ENCODE data around the gene PNPLA6. TPM values are rescaled to one million over a fixed set of nuclear protein-coding genes. Genes with fewer than 3 reads are reported as not detected.
"Not testable (repeated sequence)": the region's sequence is repeated elsewhere in the genome, so short reads cannot be mapped to it uniquely, and the experiment has no call there.

PNPLA6 gene
- total and polyA plus RNA-seq, 3 experiments from 2014 or later, result 17.1 to 117 (median 112) TPM

DNA sequence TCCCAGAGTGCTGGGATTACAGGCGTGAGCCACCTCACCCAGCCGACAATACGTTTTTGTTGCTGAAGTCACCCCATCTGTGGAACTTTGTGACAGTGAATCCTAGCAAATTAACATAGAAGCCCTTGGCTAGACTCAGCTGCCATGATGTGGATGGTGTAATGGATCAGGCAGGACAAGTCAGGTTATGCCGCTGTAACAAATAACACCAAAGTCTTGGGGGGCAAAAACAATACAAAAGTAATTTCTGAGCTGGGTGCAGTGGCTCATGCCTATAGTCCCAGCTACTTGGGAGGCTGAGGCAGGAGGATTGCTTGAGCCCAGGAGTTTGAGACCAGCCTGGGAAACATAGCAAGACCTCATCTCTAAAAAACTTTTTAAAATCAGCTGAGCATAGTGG lies 29.3 kb downstream of the PNPLA6 start:
- no peak overlapping the region for H3K4me3 ChIP-seq (ENCODE audit: low read length)
- H3K4me1 ChIP-seq (ENCODE audit: insufficient read depth, low read length), result no peaks in the 10 kb centered on the region
- peaks cover 3% of the 10 kb centered on the region for H3K36me3 ChIP-seq (ENCODE audit: insufficient read depth, low read length)
- Mint-ChIP-seq H3K27ac (no peak overlapping the region), H3K36me3 (peaks cover 4 to 13% (median 5%) of the 10 kb centered on the region in 3 donors), H3K4me1 (no peaks in the 10 kb centered on the region), H3K27me3 (no peaks in the 10 kb centered on the region), H3K4me3 (no peak overlapping the region), H3K9me3 (no peaks in the 10 kb centered on the region)
- no peaks in the 10 kb centered on the region for H3K9me3 ChIP-seq (ENCODE audit: low read length)
- POLR2A ChIA-PET, result no interaction called here
- DNase-seq, result no peak
- CTCF ChIA-PET, result no interaction called here
- no peak overlapping the region for H3K27ac ChIP-seq (ENCODE audit: low read depth, low read length)
- no peaks in the 10 kb centered on the region for H3K27me3 ChIP-seq (ENCODE audit: insufficient read depth, low read length, poor library complexity, severe bottlenecking)

DNA sequence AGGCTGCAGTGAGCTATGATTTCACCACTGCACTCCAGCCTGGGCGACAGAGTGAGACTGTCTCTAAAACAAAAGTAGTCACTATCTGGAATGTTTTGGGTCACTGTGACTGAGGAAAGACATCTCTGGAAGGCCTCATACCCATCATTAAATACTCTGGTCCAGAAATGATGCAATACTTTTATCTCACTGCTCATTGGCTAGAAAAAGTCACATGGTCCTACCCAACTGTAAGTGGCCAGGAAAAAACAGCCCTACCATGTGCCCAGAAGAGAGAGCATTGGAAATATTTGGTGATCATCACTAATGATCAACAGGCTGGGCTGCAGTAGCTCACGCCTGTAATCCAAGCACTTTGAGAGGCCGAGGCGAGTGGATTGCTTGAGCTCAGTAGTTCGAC lies 29.8 kb downstream of the PNPLA6 start:
- Mint-ChIP-seq H3K4me3 (no peak overlapping the region), H3K27me3 (no peaks in the 10 kb centered on the region), H3K9me3 (no peaks in the 10 kb centered on the region), H3K27ac (no peak overlapping the region), H3K36me3 (peaks cover 1 to 10% (median 2%) of the 10 kb centered on the region in 3 donors), H3K4me1 (no peaks in the 10 kb centered on the region)
- Histone ChIP-seq H3K36me3 (ENCODE audit: insufficient read depth, low read length) (peaks cover 2% of the 10 kb centered on the region), H3K4me1 (ENCODE audit: insufficient read depth, low read length) (no peaks in the 10 kb centered on the region), H3K27me3 (ENCODE audit: insufficient read depth, low read length, poor library complexity, severe bottlenecking) (no peaks in the 10 kb centered on the region), H3K27ac (ENCODE audit: low read depth, low read length) (no peak overlapping the region), H3K9me3 (ENCODE audit: low read length) (no peaks in the 10 kb centered on the region), H3K4me3 (ENCODE audit: low read length) (no peak overlapping the region)
- no peak for DNase-seq
- CTCF ChIA-PET, result interaction anchor here (1.4 kb wide), 1 partner anchor 303 kb away, joined by 3 read pairs; no protein-coding TSS in a partner anchor
- POLR2A ChIA-PET, result no interaction called here

DNA sequence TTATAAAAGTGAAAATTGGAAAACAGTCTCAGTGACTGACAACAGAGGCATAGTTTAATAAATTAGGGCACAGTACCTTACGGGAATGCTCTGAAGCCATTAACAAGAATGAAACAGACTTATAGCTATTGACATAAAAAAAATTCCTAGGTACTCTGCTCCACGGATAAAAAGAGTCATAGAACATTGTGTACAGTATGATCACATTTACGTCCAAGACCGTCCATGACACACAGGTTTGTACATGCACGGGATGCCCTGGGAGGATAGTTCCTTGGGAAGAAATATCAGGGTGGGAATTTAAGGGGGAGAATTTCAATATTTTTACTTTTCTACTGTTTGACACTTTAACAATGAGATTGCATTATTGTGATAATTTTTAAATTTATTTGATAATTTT lies 35.2 kb downstream of the PNPLA6 start:
- H3K27me3 ChIP-seq (ENCODE audit: insufficient read depth, low read length, poor library complexity, severe bottlenecking), result no peaks in the 10 kb centered on the region
- POLR2A ChIA-PET, result no interaction called here
- no peaks in the 10 kb centered on the region for H3K36me3 ChIP-seq (ENCODE audit: insufficient read depth, low read length)
- H3K9me3 ChIP-seq (ENCODE audit: low read length), result no peaks in the 10 kb centered on the region
- no peak for DNase-seq
- H3K4me3 ChIP-seq (ENCODE audit: low read length), result no peak overlapping the region
- no peaks in the 10 kb centered on the region for H3K9me3 Mint-ChIP-seq
- no peaks in the 10 kb centered on the region for H3K36me3 Mint-ChIP-seq
- CTCF ChIA-PET, result no interaction called here
- H3K4me1 Mint-ChIP-seq, result no peaks in the 10 kb centered on the region
- H3K27me3 Mint-ChIP-seq, result peaks cover 0 to 9% of the 10 kb centered on the region in 2 donors
- no peak overlapping the region for H3K4me3 Mint-ChIP-seq
- H3K4me1 ChIP-seq (ENCODE audit: insufficient read depth, low read length), result no peaks in the 10 kb centered on the region
- H3K27ac Mint-ChIP-seq, result no peak overlapping the region
- no peak overlapping the region for H3K27ac ChIP-seq (ENCODE audit: low read depth, low read length)

DNA sequence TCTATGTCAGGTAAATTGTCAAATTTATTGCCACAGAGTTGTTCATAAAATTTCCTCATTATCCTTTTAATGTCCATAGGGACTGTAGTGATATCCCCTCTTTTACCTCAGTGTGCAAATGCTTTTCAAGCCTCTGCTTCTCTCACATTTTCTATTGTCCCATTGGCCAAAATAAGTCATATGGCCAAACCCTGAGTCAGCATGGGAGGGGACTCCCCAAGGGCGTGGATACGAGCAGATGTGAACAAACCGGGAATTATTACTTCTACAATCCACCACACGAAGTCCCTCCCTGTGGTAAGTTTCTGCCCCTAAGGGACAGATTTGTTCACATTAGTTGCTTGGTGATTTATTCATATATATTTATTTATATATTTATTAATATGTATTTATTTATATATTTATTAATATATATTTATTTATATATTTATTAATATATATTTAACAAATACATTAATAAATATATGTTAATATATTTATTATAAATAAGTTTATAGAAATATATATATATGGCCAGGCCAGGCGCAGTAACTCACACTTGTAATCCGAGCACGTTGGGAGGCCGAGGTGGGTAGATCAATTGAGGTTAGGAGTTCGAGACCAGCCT lies 40.0 kb downstream of the PNPLA6 start:
- Histone ChIP-seq H3K27ac (ENCODE audit: low read depth, low read length) (no peak overlapping the region), H3K4me3 (ENCODE audit: low read length) (no peak overlapping the region), H3K36me3 (ENCODE audit: insufficient read depth, low read length) (no peaks in the 10 kb centered on the region), H3K4me1 (ENCODE audit: insufficient read depth, low read length) (no peaks in the 10 kb centered on the region), H3K27me3 (ENCODE audit: insufficient read depth, low read length, poor library complexity, severe bottlenecking) (no peaks in the 10 kb centered on the region), H3K9me3 (ENCODE audit: low read length) (no peaks in the 10 kb centered on the region)
- Mint-ChIP-seq H3K27me3 (peaks cover 2 to 19% of the 10 kb centered on the region in 2 donors), H3K27ac (no peak overlapping the region), H3K36me3 (no peaks in the 10 kb centered on the region), H3K4me3 (no peak overlapping the region), H3K4me1 (no peaks in the 10 kb centered on the region), H3K9me3 (no peaks in the 10 kb centered on the region)
- no peak for DNase-seq
- ChIA-PET POLR2A (no interaction called here), CTCF (no interaction called here)

DNA sequence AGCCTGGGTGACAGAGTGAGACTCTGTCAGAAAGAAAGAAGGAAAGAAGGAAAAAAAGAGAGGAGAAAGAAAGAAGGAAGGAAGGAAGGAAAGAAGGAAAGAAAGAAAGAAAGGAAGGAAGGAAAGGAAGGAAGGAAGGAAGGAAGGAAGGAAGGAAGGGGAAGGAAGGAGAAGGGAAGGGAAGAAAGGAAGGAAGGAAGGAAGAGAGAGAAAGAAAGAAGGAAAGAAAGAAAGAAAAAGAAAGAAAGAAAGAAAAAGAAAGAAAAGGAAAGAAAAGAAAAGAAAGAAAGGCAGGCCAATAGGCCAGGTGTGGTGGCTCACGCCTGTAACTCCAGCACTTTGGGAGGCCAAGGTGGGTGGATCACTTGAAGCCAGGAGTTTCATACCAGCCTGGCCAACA lies 41.9 kb downstream of the PNPLA6 start:
- H3K4me1 Mint-ChIP-seq; H3K9me3 Mint-ChIP-seq; POLR2A ChIA-PET; H3K4me1 ChIP-seq (ENCODE audit: insufficient read depth, low read length); H3K4me3 ChIP-seq (ENCODE audit: low read length); H3K36me3 Mint-ChIP-seq; DNase-seq; H3K4me3 Mint-ChIP-seq; H3K9me3 ChIP-seq (ENCODE audit: low read length); H3K27ac Mint-ChIP-seq; H3K27me3 ChIP-seq (ENCODE audit: insufficient read depth, low read length, poor library complexity, severe bottlenecking); H3K27ac ChIP-seq (ENCODE audit: low read depth, low read length); H3K36me3 ChIP-seq (ENCODE audit: insufficient read depth, low read length): not testable (repeated sequence)
- CTCF ChIA-PET, result interaction anchor here (0.6 to 1.8 kb wide), 2 partner anchors 9 to 271 kb away, joined by 3 to 8 read pairs; no protein-coding TSS in a partner anchor
- H3K27me3 Mint-ChIP-seq, result peaks cover 2 to 19% of the 10 kb centered on the region in 2 donors

DNA sequence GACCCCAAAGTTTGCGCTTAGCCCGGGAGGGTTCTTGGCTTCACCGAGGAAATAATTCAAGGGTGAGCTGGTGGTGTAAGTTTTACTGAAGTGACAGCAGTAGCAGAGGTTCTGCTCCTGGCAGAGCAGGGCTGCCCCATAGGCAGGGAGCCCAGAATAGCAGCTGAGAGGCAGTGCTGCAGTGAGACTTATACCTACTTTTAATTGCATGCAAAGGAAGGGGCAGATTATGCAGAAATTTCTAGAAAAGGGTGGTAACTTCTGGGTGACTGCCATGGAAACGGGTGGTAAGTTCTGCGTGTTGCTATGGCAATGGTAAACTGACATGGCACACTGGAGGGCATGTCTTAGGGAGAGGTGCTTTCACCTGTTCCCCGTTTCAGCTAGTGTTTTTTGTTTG lies 42.6 kb downstream of the PNPLA6 start:
- Mint-ChIP-seq H3K9me3 (no peaks in the 10 kb centered on the region), H3K27ac (peak overlapping the region in 1 of 8 donors; percentile 77), H3K4me3 (no peak overlapping the region), H3K36me3 (no peaks in the 10 kb centered on the region), H3K27me3 (peaks cover 2 to 19% of the 10 kb centered on the region in 2 donors), H3K4me1 (no peaks in the 10 kb centered on the region)
- no peaks in the 10 kb centered on the region for H3K36me3 ChIP-seq (ENCODE audit: insufficient read depth, low read length)
- H3K4me1 ChIP-seq (ENCODE audit: insufficient read depth, low read length), result no peaks in the 10 kb centered on the region
- no peaks in the 10 kb centered on the region for H3K27me3 ChIP-seq (ENCODE audit: insufficient read depth, low read length, poor library complexity, severe bottlenecking)
- DNase-seq, result no peak
- no peaks in the 10 kb centered on the region for H3K9me3 ChIP-seq (ENCODE audit: low read length)
- CTCF ChIA-PET, result interaction anchor here (0.8 kb wide), 1 partner anchor 10 kb away, joined by 3 read pairs; no protein-coding TSS in a partner anchor
- H3K4me3 ChIP-seq (ENCODE audit: low read length), result no peak overlapping the region
- POLR2A ChIA-PET, result no interaction called here
- H3K27ac ChIP-seq (ENCODE audit: low read depth, low read length), result no peak overlapping the region

DNA sequence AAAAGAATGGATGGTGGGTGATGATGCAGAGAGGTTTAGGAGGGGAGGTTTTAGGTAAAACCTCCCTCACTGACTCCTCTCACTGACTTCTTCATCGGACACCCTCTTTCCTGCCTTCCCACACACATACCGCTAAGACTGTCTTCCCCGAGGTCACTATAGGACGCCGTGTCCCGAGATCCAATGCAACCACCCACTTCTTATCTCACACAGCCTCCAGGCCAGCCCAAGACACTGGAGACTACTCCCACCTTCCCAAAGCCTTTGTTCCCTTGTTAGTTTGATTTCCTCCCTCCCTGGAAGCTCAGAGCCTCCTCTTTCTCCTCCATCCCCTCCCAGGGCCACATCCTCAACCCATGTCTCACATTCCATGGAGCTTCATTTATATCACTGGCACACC lies 43.7 kb downstream of the PNPLA6 start:
- no peak overlapping the region for H3K4me3 Mint-ChIP-seq
- H3K4me1 Mint-ChIP-seq, result no peaks in the 10 kb centered on the region
- no peaks in the 10 kb centered on the region for H3K9me3 Mint-ChIP-seq
- Histone ChIP-seq H3K27me3 (ENCODE audit: insufficient read depth, low read length, poor library complexity, severe bottlenecking) (no peaks in the 10 kb centered on the region), H3K27ac (ENCODE audit: low read depth, low read length) (no peak overlapping the region), H3K9me3 (ENCODE audit: low read length) (no peaks in the 10 kb centered on the region), H3K36me3 (ENCODE audit: insufficient read depth, low read length) (no peaks in the 10 kb centered on the region), H3K4me3 (ENCODE audit: low read length) (no peak overlapping the region), H3K4me1 (ENCODE audit: insufficient read depth, low read length) (no peaks in the 10 kb centered on the region)
- ChIA-PET CTCF (interaction anchor here (1.9 kb wide), 1 partner anchor 11 kb away, joined by 6 read pairs; no protein-coding TSS in a partner anchor), POLR2A (no interaction called here)
- no peaks in the 10 kb centered on the region for H3K36me3 Mint-ChIP-seq
- DNase-seq, result no peak
- H3K27me3 Mint-ChIP-seq, result peaks cover 2 to 17% of the 10 kb centered on the region in 2 donors
- H3K27ac Mint-ChIP-seq, result no peak overlapping the region

DNA sequence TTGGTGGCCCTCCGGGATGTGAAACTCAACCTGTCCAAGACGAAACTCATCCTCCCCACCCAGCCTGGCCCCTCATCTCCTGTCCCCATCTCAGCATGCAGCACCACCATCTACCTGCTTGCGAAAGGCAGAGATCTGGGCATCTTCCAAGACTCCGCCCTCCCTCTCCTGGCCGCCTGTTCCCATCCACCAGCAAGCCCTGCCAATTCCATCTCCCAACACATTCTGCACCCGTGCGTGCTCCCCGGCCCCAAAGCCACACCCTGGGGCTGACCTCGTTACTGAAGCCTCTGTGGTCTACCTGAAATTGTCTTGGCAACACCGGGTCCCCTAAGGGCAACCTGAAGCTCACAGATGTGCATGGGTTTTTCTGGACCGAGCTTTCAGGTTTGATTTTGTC lies 46.9 kb downstream of the PNPLA6 start:
- peaks cover 4 to 9% of the 10 kb centered on the region in 2 donors for H3K27me3 Mint-ChIP-seq

More for the DNA sequence above, 46.9 kb downstream of the PNPLA6 start:
- Histone ChIP-seq H3K36me3 (ENCODE audit: insufficient read depth, low read length) (no peaks in the 10 kb centered on the region), H3K27ac (ENCODE audit: low read depth, low read length) (no peak overlapping the region), H3K9me3 (ENCODE audit: low read length) (no peaks in the 10 kb centered on the region), H3K4me3 (ENCODE audit: low read length) (no peak overlapping the region), H3K4me1 (ENCODE audit: insufficient read depth, low read length) (no peaks in the 10 kb centered on the region), H3K27me3 (ENCODE audit: insufficient read depth, low read length, poor library complexity, severe bottlenecking) (no peaks in the 10 kb centered on the region)
- POLR2A ChIA-PET, result no interaction called here
- Mint-ChIP-seq H3K27ac (no peak overlapping the region), H3K4me1 (no peaks in the 10 kb centered on the region), H3K4me3 (no peak overlapping the region), H3K9me3 (no peaks in the 10 kb centered on the region), H3K36me3 (no peaks in the 10 kb centered on the region)
- DNase-seq, result no peak
- CTCF ChIA-PET, result no interaction called here

Data from CD8-positive, alpha-beta memory T cell (primary cell).